ENCODE data around the gene EHMT1. TPM values are rescaled to one million over a fixed set of nuclear protein-coding genes. Genes with fewer than 3 reads are reported as not detected.
"Not testable (repeated sequence)": the region's sequence is repeated elsewhere in the genome, so short reads cannot be mapped to it uniquely, and the experiment has no call there.

The EHMT1 gene
- total RNA-seq, 4 donors from 2014 or later: 38.6 to 77.8 (median 54.3) TPM

GRCh38 chr9:137626464-137626863, 7.7 kb downstream of the EHMT1 start:
- intact Hi-C loops (cut with DNase I; ENCODE audit: low total_unique reads): no loop called here
- ATAC-seq (no peak), DNase-seq (no peak)
- H3K4me3 ChIP-seq: no peak overlapping the region
- TF ChIP-seq CTCF (IDR thresholded peaks at IDR 0.05 in 4 of 5, conservative IDR thresholded peaks at IDR 0.05 in 1 of 5) (no peak), POLR2A (IDR thresholded peaks at IDR 0.05) (no peak)
- H3K27ac ChIP-seq: no peak overlapping the region
- no peaks in the 10 kb centered on the region for H3K36me3 ChIP-seq
- no peaks in the 10 kb centered on the region for H3K9me3 ChIP-seq
- no peaks in the 10 kb centered on the region for H3K27me3 ChIP-seq
- H3K4me1 ChIP-seq: peaks cover 28 to 30% of the 10 kb centered on the region in 2 donors
- in situ Hi-C loops (cut with MboI; ENCODE audit: low sequenced_read_pairs in 4 of 4): no loop called here

GRCh38 chr9:137627406-137627805, 8.6 kb downstream of the EHMT1 start:
- ATAC-seq; H3K27ac ChIP-seq; in situ Hi-C loops (cut with MboI; ENCODE audit: low sequenced_read_pairs in 4 of 4); H3K9me3 ChIP-seq; intact Hi-C loops (cut with DNase I; ENCODE audit: low total_unique reads); H3K27me3 ChIP-seq; H3K4me3 ChIP-seq; DNase-seq; H3K36me3 ChIP-seq: not testable (repeated sequence)
- peaks cover 25 to 29% of the 10 kb centered on the region in 2 donors for H3K4me1 ChIP-seq

GRCh38 chr9:137630126-137630525, 11.3 kb downstream of the EHMT1 start:
- Histone ChIP-seq H3K9me3 (no peaks in the 10 kb centered on the region), H3K36me3 (no peaks in the 10 kb centered on the region), H3K27ac (no peak overlapping the region), H3K27me3 (no peaks in the 10 kb centered on the region), H3K4me1 (peaks cover 26 to 40% of the 10 kb centered on the region in 2 donors), H3K4me3 (no peak overlapping the region)
- ATAC-seq: no peak
- DNase-seq: no peak
- TF ChIP-seq POLR2A (IDR thresholded peaks at IDR 0.05): no peak
- no peak for TF ChIP-seq CTCF (IDR thresholded peaks at IDR 0.05 in 4 of 5, conservative IDR thresholded peaks at IDR 0.05 in 1 of 5)
- in situ Hi-C loops (cut with MboI; ENCODE audit: low sequenced_read_pairs in 4 of 4): no loop called here
- intact Hi-C loops (cut with DNase I; ENCODE audit: low total_unique reads): no loop called here

GRCh38 chr9:137630679-137631078, 11.9 kb downstream of the EHMT1 start:
- H3K27me3 ChIP-seq: no peaks in the 10 kb centered on the region
- H3K4me3 ChIP-seq: no peak overlapping the region
- no peak for TF ChIP-seq POLR2A (IDR thresholded peaks at IDR 0.05)
- no peak for TF ChIP-seq CTCF (IDR thresholded peaks at IDR 0.05 in 4 of 5, conservative IDR thresholded peaks at IDR 0.05 in 1 of 5)
- no peaks in the 10 kb centered on the region for H3K9me3 ChIP-seq
- ATAC-seq: no peak
- no peaks in the 10 kb centered on the region for H3K36me3 ChIP-seq
- in situ Hi-C loops (cut with MboI; ENCODE audit: low sequenced_read_pairs in 4 of 4): no loop called here
- peaks cover 22 to 40% of the 10 kb centered on the region in 2 donors for H3K4me1 ChIP-seq
- H3K27ac ChIP-seq: no peak overlapping the region
- no peak for DNase-seq
- intact Hi-C loops (cut with DNase I; ENCODE audit: low total_unique reads): no loop called here

- H3K27ac ChIP-seq: no peak overlapping the region
- intact Hi-C loops (cut with DNase I; ENCODE audit: low total_unique reads) (no loop called here), in situ Hi-C loops (cut with MboI; ENCODE audit: low sequenced_read_pairs in 4 of 4) (no loop called here)
- H3K27me3 ChIP-seq: no peaks in the 10 kb centered on the region
- DNase-seq (no peak), ATAC-seq (no peak)
- peaks cover 28 to 40% of the 10 kb centered on the region in 2 donors for H3K4me1 ChIP-seq
- no peaks in the 10 kb centered on the region for H3K9me3 ChIP-seq
- H3K36me3 ChIP-seq: no peaks in the 10 kb centered on the region
- H3K4me3 ChIP-seq: no peak overlapping the region
- no peak for TF ChIP-seq POLR2A (IDR thresholded peaks at IDR 0.05)
- TF ChIP-seq CTCF (IDR thresholded peaks at IDR 0.05 in 4 of 5, conservative IDR thresholded peaks at IDR 0.05 in 1 of 5): no peak
These were observed 12.8 kb downstream of the EHMT1 start for GRCh38 chr9:137631345-137632229.
